GM12892 (cell line): ENCODE results near the gene CUBN.

Experiments used
- POLR2A ChIP-seq: IDR thresholded peaks from 2 replicates; pipeline ENCODE4 v1.6.1; 2011; ENCODE audit warnings: low read depth, low read length, control low read depth
- POLR2AphosphoS5 ChIP-seq: IDR thresholded peaks from 2 replicates; pipeline ENCODE4 v1.6.1; 2011; ENCODE audit warnings: low read depth, low read length, control low read depth
- TAF1 ChIP-seq: IDR thresholded peaks from 2 replicates; pipeline ENCODE4 v1.6.1; 2011; ENCODE audit warnings: low read depth, mild to moderate bottlenecking, control low read depth, low read length, borderline replicate concordance

DNA sequence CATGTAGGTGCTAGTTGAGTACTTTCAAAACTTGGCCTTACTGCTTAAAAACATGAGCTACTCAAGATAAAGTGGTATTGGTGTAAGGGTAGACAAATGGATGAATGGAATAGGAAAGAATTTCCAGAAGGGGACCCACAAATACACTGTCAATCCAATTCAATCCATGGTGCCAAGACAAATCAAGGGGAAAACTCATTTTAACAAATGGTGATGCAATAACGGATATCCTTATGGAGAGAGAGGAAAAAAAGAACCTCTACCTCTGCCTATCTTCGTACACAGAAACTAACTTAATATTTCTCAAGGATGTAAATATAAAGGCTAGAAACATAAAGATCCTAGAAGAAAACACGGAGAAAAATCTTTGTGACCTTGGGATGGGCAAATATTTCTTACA lies 188.5 kb downstream of the CUBN start:
- no peak for TF ChIP-seq POLR2A
- TF ChIP-seq POLR2AphosphoS5, result no peak
- TF ChIP-seq TAF1, result no peak
